HG03159 (cell line): Measurements from ENCODE around the gene ARHGAP15.
A peak's percentile ranks its signal among the peaks of the same experiment; 100 is the strongest.

Source experiments
- ATAC-seq: cut with Tn5 transposase; IDR thresholded peaks from one replicate; pipeline ENCODE4 v1.9.1; 2021; ENCODE audit warnings: mild to moderate bottlenecking, moderate library complexity; ENCODE audit not compliant: unreplicated experiment

Gene ARHGAP15

DNA sequence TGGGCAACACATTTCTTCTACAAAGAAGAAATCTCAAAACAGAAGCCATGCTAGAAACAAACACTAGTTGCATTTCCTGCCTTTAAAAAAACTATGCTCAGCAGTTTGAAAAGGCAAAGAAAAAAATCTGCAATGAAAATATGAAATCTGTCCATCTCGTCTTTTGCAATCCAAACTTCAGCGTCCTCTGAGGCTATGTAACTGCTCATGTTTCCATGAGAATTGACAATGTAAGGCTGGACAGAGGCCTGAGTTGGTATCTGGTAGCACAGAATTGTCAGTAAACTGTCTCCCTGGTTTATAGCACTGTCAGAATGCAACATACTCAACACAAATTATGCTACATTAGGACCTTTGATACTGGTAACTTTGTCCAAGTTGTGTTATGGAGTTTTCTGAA lies 429.9 kb downstream of the ARHGAP15 start:
- ATAC-seq = no peak

DNA sequence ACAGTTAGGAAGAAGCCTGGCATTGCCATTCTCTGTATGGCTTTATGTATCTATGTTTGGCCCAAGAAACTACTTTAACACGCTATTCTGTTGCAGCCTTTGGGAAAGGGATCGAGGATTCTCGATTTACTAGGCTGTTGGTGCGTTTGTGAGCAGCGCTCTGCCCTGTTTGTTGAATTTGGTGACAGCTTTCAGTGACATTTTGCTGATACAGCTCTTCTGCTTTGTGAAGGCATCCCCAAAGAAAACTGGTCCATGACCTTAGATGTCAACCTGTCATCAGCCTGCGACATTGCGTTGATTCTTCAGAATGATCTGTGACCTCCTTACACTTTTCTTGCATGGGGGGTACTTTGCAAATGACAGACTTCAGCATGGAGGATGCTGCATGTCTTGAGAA lies 431.5 kb downstream of the ARHGAP15 start:
- no peak for ATAC-seq

DNA sequence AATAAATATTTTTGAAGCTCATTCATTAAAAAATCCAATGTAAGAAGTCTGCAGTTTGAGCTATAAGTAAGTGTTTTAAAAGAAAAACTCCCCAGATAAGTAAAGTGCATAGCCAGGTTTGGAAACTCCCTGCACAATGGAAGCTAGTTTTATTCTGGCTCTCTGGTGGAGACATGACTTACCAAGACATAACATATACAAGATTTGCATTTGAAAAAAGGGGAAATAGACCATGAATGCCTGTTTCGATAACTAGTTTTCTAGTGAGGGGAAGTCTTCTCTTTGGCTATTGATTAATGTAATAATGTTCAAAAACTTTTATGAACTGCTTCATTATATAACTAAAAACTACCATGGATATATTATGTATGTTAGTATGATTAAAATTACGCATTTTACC lies 435.2 kb downstream of the ARHGAP15 start:
- peak; percentile 99 for ATAC-seq

DNA sequence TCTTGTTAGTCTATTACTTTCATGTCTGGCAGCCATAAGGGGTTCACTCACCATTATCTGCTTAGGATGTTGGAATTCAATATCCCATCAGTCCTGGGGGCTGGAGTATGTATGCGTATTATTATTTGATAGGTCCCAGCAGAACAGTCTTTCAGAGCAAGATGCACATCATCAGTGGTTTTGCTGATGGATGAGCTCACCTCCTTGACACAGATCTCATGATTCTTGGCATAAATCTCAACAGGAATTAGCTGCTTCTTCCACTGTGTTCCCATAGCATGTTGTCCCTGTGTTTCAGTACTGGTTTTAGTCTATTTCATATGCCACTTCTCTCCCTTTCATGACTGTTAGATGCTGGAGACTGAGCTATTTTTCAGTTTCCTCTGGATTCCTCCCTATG lies 442.5 kb downstream of the ARHGAP15 start:
- ATAC-seq = no peak

DNA sequence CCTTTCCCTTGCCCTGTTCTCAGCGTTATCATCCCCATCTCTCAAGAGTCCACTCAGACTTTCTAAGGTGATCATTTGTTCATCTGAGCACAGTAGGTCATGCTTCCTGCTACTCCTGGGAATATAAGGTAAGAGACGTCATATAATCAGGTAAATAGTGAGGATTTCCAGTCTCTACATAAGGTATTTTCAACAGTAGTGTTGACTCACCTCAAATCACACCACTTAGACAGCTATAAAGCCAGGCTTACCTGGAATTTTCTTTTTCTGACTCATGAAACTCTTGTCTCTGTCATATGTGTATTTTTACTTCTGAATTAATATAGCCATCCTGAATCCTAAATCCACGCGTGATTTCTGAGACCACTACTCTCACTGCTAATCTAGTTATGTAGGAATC lies 443.2 kb downstream of the ARHGAP15 start:
- no peak for ATAC-seq

DNA sequence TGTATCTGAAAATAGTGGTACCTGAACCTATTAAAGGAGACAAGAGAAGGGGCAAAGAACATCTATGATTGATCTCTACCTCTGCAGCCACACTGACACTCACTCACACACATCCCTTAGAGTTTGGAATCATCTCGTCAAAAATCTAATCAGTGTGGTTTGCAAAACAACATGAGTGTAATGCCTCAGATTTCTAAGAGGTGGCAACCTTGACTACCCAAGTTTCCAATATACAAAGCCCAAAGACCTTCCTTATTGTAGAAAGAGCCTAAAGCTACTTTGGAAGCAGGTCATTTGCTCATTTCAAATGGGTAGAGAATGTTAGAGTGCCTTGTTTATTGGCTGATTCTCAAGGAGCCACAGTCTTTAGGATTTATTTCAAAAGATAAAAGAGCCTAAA lies 444.9 kb downstream of the ARHGAP15 start:
- no peak for ATAC-seq

DNA sequence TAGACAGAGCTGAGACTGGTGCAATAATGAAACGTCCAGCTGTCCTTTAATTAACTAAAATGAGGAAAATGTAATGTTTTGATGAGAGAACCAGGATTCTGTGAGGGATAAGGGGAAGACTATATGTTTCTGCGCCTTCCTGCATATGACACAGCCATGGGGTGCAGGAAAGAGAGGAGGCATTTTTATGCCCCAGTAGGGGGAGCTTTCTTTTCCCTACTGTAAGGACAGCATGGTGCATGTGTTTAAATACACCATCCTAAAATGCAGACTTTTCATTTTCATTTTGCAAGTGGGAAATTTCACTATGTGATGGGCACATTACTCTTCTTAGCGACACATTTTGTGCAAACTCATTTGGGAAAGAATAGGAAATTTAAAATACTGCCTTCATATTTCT lies 446.1 kb downstream of the ARHGAP15 start:
- ATAC-seq = no peak

DNA sequence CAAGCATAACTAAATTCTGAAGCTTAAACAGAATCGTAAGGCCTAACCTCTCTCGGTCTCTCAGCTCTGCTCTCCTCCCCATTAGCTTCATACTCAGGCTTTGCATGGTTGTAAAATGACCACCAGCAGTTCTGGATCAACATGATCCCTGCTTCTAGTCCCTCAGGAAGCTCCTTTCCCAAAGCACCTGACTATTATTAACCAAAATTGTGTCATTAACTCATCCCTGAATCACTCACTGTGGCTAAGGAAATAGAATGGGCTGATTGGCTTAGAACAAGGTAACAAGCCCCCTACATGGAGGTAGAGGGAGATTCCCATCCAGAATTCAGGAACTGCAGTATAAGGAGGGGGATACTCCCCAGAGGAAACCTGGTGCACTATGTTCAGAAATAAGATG lies 448.3 kb downstream of the ARHGAP15 start:
- no peak for ATAC-seq

DNA sequence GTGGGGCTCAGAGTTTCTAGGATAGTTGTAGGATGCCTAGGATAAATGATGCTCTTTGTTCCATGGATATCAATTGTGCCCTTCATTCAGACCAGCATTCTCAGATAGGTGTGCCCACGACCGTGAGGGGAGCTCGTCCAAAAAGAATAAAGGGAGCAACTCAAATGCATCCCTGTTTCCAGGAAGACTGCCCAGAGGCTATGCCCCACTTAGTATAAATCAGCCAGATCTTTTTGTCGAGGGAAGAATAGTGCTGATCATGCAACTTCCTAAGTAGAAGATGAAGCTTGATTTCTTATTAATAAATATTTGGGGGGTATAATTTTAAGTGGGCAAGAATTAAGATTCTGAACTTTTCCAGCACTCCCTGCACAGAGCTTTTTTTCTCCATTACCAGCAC lies 450.2 kb downstream of the ARHGAP15 start:
- ATAC-seq = no peak

DNA sequence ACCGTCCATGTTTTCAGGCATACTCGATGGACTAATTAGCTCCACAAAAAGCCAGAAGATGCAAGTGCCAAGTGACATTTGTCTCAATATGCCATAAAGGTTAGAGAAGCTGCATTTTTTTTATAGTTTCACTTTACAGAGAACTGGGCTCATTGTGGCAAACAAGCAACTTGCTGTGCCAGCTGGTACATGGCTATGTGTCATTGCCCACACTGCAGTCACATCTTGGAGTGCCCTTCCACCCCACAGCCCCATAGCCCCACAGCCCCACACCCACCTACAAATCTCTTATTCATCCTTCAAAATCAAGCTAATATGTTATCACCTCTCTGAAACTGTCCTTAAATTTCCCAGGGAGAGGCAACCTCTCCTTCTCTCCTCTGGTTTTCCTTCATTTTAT lies 451.9 kb downstream of the ARHGAP15 start:
- no peak for ATAC-seq

DNA sequence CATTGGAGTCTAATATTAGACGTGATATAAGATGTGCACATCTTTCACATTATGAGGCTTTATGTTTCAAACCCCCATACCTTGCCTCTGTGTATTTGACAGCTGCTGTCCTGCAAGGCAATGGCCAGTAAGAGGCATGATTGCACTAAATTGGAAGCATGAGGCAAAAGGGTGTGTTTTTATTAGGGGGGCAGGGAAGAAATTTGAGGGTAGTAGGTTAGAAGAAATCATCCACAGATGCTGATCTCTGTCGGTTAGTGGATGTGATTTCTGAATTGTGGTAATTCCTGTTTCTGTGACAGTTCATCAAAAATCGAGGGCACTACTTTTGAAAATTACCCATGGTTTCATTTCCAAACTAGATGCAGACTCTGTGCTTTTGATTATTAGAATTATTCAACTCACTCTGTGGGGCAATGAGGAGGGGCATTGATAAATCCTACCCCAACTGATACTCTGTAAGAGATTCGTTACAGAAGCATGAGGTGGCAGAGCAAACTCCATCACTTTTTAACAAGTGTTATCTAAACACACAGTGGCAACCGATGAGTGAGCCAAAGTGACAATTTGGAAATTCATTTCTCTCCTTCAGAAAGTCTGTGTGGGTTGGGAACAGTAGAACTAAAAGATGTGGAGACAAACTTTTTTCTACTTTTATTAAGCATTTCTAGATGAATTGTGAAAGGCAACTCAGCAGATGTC lies 453.0 kb downstream of the ARHGAP15 start:
- no peak for ATAC-seq

DNA sequence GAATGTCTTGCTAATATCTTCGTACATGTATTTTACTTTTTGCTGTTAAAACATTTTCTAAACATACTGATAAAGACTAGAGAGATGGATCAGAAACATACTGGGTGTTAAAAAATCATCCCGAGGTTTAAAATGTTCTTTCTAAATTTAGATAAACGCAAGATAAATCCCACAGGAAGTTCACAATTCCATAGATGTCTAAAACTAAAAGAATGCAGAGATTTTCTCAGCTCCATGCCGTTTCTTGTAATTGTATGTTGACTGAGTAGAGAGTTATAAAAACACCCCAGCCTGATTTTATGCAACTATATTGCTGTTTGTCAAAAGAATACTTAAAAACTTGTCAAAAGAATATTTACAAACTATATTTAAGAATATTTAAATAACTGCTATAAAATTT lies 455.7 kb downstream of the ARHGAP15 start:
- no peak for ATAC-seq

DNA sequence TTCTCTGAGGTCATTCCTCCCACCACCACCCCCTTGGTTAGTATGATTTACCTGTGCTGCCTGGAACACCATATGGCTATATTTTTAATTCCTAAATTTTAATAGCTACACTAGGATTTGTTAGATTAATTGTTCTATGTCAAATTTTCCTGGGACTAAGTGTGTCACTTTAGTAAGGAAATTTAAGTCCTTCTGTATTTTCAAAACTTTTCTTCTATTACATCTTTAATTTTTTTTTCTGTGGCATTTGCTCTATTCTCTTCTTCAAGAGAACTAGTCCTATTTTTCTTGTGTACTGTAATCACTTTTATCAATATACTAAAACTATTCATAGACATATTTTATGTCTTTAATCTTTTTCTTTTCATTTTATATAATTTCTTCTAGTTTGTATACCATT lies 456.9 kb downstream of the ARHGAP15 start:
- no peak for ATAC-seq

DNA sequence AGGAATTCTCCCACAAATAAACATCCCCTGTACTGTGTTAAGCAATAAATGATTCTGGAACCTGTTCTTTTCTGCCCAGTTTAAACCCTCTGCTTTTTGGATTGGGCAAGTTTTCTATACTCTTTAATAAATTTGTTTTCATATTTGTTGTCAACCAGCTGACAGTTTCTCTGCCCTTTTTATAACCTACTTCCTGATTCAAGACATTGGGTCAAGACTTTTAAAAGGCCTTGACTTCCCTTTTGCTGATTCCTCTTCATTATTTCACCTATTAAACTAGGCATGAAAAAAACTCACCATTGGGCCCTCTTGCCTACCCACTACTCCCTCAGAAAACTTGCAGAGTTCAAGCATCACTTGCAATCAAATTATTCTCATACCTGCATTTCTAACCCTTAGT lies 459.5 kb downstream of the ARHGAP15 start:
- no peak for ATAC-seq

DNA sequence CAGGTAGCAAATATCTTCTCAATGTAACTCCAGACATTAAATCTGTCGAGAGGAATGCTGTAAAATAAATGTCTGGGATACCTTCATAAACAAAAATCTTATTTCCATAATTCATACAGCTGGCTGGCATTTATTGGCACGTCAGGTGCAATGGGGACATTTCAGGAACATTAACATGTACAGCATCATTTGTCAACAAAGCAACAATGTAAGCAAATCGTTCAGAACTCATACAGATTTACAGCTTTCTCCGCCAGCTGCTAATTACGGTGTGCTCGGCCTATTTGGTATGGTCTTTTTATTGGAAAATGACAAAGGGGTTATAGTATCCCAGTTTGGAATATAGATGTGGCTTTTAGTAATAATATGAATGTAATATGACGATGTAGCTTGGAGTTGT lies 464.9 kb downstream of the ARHGAP15 start:
- ATAC-seq = no peak

DNA sequence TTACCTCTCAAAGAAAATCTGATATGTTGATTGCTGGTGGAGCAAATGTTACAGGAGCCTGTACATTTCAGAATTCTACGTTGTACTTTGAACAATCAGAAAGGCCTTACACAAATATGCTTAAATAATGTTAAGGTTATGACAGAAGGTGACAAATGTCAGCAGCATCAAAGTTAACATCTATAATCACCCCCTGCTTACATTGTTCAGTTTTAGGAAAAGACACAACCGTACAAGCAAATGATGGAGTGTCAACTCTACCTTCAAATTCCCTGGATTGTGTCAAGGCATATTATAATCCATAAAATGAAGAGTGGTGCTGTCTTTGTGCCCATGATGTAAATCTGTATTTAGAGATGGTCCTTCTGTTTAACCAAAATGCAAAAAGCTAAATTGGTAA lies 465.5 kb downstream of the ARHGAP15 start:
- no peak for ATAC-seq

DNA sequence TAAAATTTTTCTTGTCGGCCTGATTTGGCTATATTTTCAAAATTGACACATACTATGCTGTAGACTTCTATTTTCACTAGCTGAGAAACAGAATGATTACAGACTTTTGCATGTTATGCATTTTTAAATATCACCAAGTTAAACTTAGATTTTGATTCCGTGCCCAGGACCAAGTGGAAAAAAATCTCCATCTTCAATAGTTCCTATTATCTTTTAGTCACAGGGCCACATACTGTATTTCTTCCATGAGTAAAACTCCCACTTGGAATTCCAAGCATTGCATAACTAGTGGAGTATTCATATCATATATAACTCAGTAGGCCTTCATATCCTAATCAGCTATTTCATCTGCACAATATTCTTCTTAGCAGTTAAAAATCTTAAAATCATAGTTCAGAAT lies 470.9 kb downstream of the ARHGAP15 start:
- no peak for ATAC-seq

DNA sequence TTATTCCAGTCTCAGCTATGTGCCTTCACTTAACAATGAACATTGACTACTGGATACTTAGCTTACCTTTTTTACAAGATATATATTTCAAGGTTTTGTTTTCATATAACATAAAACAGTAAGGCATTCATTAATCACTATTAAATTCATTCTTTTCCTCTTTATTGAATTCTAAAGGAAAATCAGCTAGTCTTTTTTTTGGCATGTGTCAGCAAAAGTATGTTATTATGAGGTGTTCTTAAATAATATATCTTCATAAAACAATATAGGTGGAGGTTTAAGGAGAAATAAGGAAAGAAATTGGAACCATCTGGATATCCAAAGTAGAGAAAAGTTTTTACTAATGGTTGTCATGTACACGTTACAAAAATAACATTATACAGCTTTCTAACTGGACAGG lies 472.6 kb downstream of the ARHGAP15 start:
- ATAC-seq = no peak

DNA sequence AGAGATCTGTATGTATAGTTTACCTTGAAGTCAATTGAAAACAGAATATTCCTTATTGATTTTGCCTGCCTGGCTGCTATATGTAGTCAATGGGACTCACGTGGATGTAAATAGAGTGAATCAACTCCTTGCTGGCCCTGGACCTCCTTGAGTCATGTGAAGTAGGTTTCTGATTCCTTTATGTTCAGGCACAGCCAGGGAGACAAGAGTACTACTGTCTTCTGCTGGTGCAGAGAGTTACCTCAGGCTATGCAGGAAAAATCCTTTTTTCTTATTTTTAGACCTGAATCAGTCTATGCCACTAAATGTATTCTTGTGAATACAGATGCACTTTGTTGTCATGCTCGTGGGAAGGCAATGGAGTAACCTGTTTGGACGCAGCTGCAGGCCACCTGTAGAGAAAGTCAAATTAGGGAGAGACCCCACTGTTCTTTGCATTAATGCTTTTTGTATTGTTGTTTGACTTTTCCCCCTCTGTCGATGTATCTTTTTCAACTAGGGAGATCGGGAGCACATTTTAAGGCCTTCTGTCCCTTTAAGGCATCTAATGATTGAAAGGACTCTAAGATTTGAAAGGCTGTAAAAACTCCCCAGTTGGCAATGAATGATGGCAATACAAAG lies 473.9 kb downstream of the ARHGAP15 start:
- no peak for ATAC-seq

DNA sequence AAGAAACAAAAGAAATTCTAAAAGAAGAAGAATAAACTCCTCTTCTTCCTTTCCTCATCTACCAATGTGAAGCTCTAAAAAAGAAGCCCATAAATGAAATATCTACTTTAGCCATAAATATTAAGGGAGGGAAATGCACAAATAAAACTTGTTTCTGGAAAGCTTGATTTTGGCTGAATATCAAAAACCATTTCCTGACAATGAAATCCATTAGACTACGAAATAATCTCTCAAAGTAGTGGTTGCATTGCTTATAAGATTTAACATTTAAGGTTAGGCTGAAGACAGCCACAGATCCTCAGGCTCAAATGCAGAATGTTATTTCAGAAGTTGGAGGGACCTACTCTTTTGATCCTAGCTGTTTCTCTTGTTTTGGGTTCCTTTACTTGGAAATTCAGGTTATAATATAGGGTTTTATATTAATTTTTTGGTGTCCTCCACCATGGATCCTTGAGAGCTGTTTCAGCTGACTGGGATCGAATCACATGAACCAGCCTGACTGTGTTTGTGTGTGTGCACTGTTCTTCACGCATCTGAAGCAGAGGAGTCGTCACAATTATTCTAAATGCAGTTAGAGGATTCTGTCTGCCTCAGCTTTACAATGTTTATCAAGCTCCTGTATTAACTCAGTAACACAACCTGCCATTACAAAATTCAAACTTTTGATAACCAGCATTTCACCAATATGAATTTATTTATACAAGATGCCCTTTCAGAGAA lies 474.8 kb downstream of the ARHGAP15 start:
- ATAC-seq = no peak

DNA sequence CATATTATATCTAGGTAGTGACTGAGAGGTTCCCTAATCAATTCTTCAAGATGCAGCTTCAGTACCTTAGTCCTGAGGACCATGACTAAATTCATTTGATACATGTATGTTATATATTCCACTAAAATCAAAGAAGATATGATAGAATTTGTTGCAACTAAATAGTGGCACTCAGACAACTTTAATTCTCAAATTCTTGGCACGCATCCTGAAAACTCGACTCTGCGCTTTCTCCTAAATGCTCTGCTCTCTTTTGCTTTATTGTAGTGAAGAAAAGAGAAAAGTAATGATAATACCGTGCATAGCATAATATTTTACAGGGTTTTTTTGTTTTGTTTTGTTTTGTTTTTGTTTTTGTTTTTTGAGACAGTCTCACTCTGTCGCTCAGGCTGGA lies 475.3 kb downstream of the ARHGAP15 start:
- ATAC-seq = no peak
